ENCODE data around the gene CKLF. TPM values are rescaled to one million over a fixed set of nuclear protein-coding genes. Genes with fewer than 3 reads are reported as not detected.

CKLF gene
- total RNA-seq, 1 experiment from 2014 or later = 47.9 TPM

DNA sequence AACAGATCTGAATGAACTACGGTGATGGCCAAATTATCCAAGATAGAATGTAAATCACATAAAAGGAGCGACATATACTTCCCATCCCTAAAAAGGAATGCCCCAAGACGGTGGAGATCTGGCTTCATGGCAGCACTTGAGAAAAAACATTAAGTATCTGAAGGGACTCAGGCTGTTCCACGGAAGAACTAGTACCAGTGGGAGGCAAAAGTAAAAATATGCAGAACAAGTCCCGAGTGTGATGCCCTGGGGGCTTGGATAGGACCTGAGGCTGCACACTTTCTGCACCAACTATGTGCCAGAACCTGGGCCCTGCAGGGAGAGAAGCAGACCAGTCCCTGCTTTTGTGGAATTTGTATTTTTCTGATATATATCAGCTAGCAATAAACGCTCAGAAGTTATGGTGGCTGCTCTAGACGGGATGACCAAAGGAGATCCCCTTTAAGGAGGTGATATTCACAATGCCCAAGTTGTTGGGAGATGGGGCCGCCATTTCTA, 539 bp upstream of the CKLF start:
- Histone ChIP-seq H4K20me1 (ENCODE audit: low read length) (no peaks in the 10 kb centered on the region), H3F3A (ENCODE audit: low read length, unreplicated experiment) (no peaks in the 10 kb centered on the region), H2AFZ (ENCODE audit: low read length) (peak overlapping the region; percentile 89), H3K36me3 (ENCODE audit: low read depth, low read length) (no peaks in the 10 kb centered on the region), H3K4me3 (ENCODE audit: low read length) (peak overlapping the region; percentile 64), H3K27me3 (ENCODE audit: low read length) (no peaks in the 10 kb centered on the region), H3K27ac (ENCODE audit: low read length) (no peak overlapping the region), H3K9me3 (ENCODE audit: low read length) (no peaks in the 10 kb centered on the region), H3K79me2 (ENCODE audit: low read length) (peaks cover 28% of the 10 kb centered on the region), H3K4me1 (ENCODE audit: insufficient read depth, low read length) (peaks cover 21% of the 10 kb centered on the region), H3K4me2 (ENCODE audit: low read length) (peak overlapping the region; percentile 88), H3K9ac (ENCODE audit: low read length) (peak overlapping the region; percentile 71), H3K9me2 (replicated peaks; ENCODE audit: low read length) (no peaks in the 10 kb centered on the region)
- TF ChIP-seq EZH2 (IDR thresholded peaks at IDR 0.05; ENCODE audit: low read length, unreplicated experiment) (no peak), EZH2phosphoT487 (IDR thresholded peaks at IDR 0.05; ENCODE audit: borderline replicate concordance, low read length) (no peak)
- TF ChIP-seq, protein P1, sequence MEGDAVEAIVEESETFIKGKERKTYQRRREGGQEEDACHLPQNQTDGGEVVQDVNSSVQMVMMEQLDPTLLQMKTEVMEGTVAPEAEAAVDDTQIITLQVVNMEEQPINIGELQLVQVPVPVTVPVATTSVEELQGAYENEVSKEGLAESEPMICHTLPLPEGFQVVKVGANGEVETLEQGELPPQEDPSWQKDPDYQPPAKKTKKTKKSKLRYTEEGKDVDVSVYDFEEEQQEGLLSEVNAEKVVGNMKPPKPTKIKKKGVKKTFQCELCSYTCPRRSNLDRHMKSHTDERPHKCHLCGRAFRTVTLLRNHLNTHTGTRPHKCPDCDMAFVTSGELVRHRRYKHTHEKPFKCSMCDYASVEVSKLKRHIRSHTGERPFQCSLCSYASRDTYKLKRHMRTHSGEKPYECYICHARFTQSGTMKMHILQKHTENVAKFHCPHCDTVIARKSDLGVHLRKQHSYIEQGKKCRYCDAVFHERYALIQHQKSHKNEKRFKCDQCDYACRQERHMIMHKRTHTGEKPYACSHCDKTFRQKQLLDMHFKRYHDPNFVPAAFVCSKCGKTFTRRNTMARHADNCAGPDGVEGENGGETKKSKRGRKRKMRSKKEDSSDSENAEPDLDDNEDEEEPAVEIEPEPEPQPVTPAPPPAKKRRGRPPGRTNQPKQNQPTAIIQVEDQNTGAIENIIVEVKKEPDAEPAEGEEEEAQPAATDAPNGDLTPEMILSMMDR (conservative IDR thresholded peaks at IDR 0.05; ENCODE audit: low read depth, low read length) = no peak
- ATAC-seq = no peak
- DNase-seq = no peak
- intact Hi-C loops (cut with micrococcal nuclease) = loop anchor here (2.0 to 5.0 kb wide), 2 partner anchors 29 to 45 kb away; no protein-coding TSS in a partner anchor
- BruUV-seq (replicated peaks) = TSS peak; percentile 47
- ChIA-PET CTCF (no interaction called here), POLR2A (ENCODE audit: unreplicated experiment) (no interaction called here)

DNA sequence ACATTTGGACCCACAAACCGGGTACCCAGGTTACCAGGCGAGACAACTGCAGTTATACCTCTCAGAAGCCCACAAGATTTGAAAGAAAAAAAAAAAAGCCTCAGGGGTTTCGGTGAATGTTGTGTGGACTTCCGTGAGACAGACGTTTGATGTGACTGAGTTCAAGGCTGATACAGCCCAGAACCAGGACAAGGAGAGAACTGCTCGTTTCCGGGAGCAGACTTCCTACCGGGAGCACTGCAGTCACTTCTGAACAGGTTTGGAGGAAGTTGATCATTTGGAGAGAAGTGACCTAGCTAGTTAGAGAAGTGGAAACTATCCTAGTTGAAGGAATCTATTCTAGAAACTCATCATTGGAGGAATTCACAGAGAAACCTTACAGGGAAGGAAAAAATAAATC, 847 bp downstream of the CKLF start:
- H3K4me2 ChIP-seq (ENCODE audit: low read length) = peak overlapping the region; percentile 88
- H3K4me1 ChIP-seq (ENCODE audit: insufficient read depth, low read length) = peaks cover 21% of the 10 kb centered on the region
- BruUV-seq (replicated peaks) = no TSS peak
- no peaks in the 10 kb centered on the region for H4K20me1 ChIP-seq (ENCODE audit: low read length)
- no peaks in the 10 kb centered on the region for H3K27me3 ChIP-seq (ENCODE audit: low read length)
- no peaks in the 10 kb centered on the region for H3K9me3 ChIP-seq (ENCODE audit: low read length)
- intact Hi-C loops (cut with micrococcal nuclease) = loop anchor here (5.0 kb wide), 1 partner anchor 46 kb away; no protein-coding TSS in a partner anchor
- no peak for ATAC-seq
- DNase-seq = no peak
- H2AFZ ChIP-seq (ENCODE audit: low read length) = 0 out of 2 replicates have a peak overlapping the region, but pooled peaks have one; percentile 89
- POLR2A ChIA-PET (ENCODE audit: unreplicated experiment) = interaction anchor here (0.6 to 0.7 kb wide), 3 partner anchors 20 to 72 kb away, joined by 3 to 7 read pairs (median 3); no protein-coding TSS in a partner anchor
- peak overlapping the region; percentile 64 for H3K4me3 ChIP-seq (ENCODE audit: low read length)
- H3K36me3 ChIP-seq (ENCODE audit: low read depth, low read length) = no peaks in the 10 kb centered on the region
- H3K9ac ChIP-seq (ENCODE audit: low read length) = peak overlapping the region; percentile 71; the same call in 1 of the 2 replicates
- no peaks in the 10 kb centered on the region for H3K9me2 ChIP-seq (replicated peaks; ENCODE audit: low read length)
- no peak overlapping the region for H3K27ac ChIP-seq (ENCODE audit: low read length)
- no peaks in the 10 kb centered on the region for H3F3A ChIP-seq (ENCODE audit: low read length, unreplicated experiment)
- peaks cover 28% of the 10 kb centered on the region for H3K79me2 ChIP-seq (ENCODE audit: low read length)
- TF ChIP-seq EZH2phosphoT487 (IDR thresholded peaks at IDR 0.05; ENCODE audit: borderline replicate concordance, low read length) = no peak
- TF ChIP-seq EZH2 (IDR thresholded peaks at IDR 0.05; ENCODE audit: low read length, unreplicated experiment) = no peak
- TF ChIP-seq, protein P1 (conservative IDR thresholded peaks at IDR 0.05; ENCODE audit: low read depth, low read length) = no peak
- CTCF ChIA-PET = no interaction called here

GRCh38 chr16:66554021-66554420, 1.6 kb downstream of the CKLF start:
- H3K79me2 ChIP-seq (ENCODE audit: low read length) = peaks cover 28% of the 10 kb centered on the region
- H4K20me1 ChIP-seq (ENCODE audit: low read length) = no peaks in the 10 kb centered on the region
- no peaks in the 10 kb centered on the region for H3K36me3 ChIP-seq (ENCODE audit: low read depth, low read length)
- no peaks in the 10 kb centered on the region for H3K9me3 ChIP-seq (ENCODE audit: low read length)
- BruUV-seq (replicated peaks) = no TSS peak
- no peak overlapping the region for H3K9ac ChIP-seq (ENCODE audit: low read length)
- ChIA-PET POLR2A (ENCODE audit: unreplicated experiment) (no interaction called here), CTCF (no interaction called here)
- DNase-seq (no peak), ATAC-seq (no peak)
- no peak overlapping the region for H2AFZ ChIP-seq (ENCODE audit: low read length)
- no peak overlapping the region for H3K27ac ChIP-seq (ENCODE audit: low read length)
- H3K27me3 ChIP-seq (ENCODE audit: low read length) = no peaks in the 10 kb centered on the region
- H3F3A ChIP-seq (ENCODE audit: low read length, unreplicated experiment) = no peaks in the 10 kb centered on the region
- peak overlapping the region; percentile 88; the same call in 1 of the 2 replicates for H3K4me2 ChIP-seq (ENCODE audit: low read length)
- no peaks in the 10 kb centered on the region for H3K9me2 ChIP-seq (replicated peaks; ENCODE audit: low read length)
- TF ChIP-seq EZH2phosphoT487 (IDR thresholded peaks at IDR 0.05; ENCODE audit: borderline replicate concordance, low read length) = no peak
- intact Hi-C loops (cut with micrococcal nuclease) = loop anchor here (5.0 kb wide), 1 partner anchor 47 kb away; no protein-coding TSS in a partner anchor
- no peak overlapping the region for H3K4me3 ChIP-seq (ENCODE audit: low read length)
- H3K4me1 ChIP-seq (ENCODE audit: insufficient read depth, low read length) = peaks cover 19% of the 10 kb centered on the region
